GM21717 (cell line): ENCODE data around the gene SRSF1.

Experiments
- ATAC-seq: cut with Tn5 transposase; IDR thresholded peaks from one replicate; pipeline ENCODE4 v1.9.1; 2021; ENCODE audit warnings: mild to moderate bottlenecking, moderate library complexity; ENCODE audit not compliant: unreplicated experiment

Gene SRSF1

GRCh38 chr17:58019039-58019438 is 12.0 kb upstream of the SRSF1 start:
- ATAC-seq: no peak

GRCh38 chr17:58010067-58010799 is 3.2 kb upstream of the SRSF1 start:
- no peak for ATAC-seq

- ATAC-seq: peak; percentile 23
Measured at GRCh38 chr17:58007781-58008706, 998 bp upstream of the SRSF1 start.

- peak; percentile 12 for ATAC-seq
Measured at GRCh38 chr17:58006560-58006923, 504 bp downstream of the SRSF1 start.

GRCh38 chr17:58005728-58006559 is 1.1 kb downstream of the SRSF1 start:
- ATAC-seq: no peak

- no peak for ATAC-seq
Measured at GRCh38 chr17:58005031-58005727, 1.9 kb downstream of the SRSF1 start.

- ATAC-seq: no peak
Measured at GRCh38 chr17:58004060-58004459, 3.0 kb downstream of the SRSF1 start.

- no peak for ATAC-seq
Measured at GRCh38 chr17:58002973-58003372, 4.1 kb downstream of the SRSF1 start.

- ATAC-seq: no peak
Measured at GRCh38 chr17:58002154-58002948, 4.7 kb downstream of the SRSF1 start.

GRCh38 chr17:58001461-58002124 is 5.5 kb downstream of the SRSF1 start:
- ATAC-seq: no peak

GRCh38 chr17:57999496-58000017 is 7.5 kb downstream of the SRSF1 start:
- peak; percentile 43 for ATAC-seq

GRCh38 chr17:57999010-57999495 is 8.0 kb downstream of the SRSF1 start:
- ATAC-seq: no peak

- ATAC-seq: no peak
Measured at GRCh38 chr17:57997085-57997809, 9.8 kb downstream of the SRSF1 start.

GRCh38 chr17:57995076-57995956 is 11.7 kb downstream of the SRSF1 start:
- ATAC-seq: no peak

GRCh38 chr17:57994436-57994835 is 12.6 kb downstream of the SRSF1 start:
- no peak for ATAC-seq

- no peak for ATAC-seq
Measured at GRCh38 chr17:57993471-57994365, 13.3 kb downstream of the SRSF1 start.
